ENCODE measurements around the gene CDH2.

DNA sequence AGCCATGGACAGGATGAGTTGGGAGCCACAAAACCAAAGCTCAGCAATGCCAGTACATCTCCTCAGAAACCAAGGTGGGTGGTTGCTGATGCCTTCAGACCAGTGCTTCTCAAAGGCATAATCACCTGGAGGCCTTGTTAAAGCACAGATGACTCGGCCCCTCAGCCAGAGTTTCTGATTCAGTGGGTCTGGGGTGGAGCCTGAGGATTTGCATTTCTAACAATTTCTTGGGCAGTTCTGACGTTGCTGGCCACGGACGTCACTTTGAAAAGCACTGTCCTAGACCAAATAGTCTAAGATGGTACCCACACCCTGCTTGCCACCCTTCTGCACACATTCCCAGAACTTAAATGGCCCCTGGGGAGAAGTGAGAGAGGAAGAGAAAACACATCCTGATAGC is 24.1 kb upstream of the CDH2 start:
- TF ChIP-seq, protein P1, sequence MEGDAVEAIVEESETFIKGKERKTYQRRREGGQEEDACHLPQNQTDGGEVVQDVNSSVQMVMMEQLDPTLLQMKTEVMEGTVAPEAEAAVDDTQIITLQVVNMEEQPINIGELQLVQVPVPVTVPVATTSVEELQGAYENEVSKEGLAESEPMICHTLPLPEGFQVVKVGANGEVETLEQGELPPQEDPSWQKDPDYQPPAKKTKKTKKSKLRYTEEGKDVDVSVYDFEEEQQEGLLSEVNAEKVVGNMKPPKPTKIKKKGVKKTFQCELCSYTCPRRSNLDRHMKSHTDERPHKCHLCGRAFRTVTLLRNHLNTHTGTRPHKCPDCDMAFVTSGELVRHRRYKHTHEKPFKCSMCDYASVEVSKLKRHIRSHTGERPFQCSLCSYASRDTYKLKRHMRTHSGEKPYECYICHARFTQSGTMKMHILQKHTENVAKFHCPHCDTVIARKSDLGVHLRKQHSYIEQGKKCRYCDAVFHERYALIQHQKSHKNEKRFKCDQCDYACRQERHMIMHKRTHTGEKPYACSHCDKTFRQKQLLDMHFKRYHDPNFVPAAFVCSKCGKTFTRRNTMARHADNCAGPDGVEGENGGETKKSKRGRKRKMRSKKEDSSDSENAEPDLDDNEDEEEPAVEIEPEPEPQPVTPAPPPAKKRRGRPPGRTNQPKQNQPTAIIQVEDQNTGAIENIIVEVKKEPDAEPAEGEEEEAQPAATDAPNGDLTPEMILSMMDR (IDR thresholded peaks at IDR 0.05; ENCODE audit: poor library complexity): no peak
- no peak for TF ChIP-seq EZH2 (IDR thresholded peaks at IDR 0.05; ENCODE audit: borderline replicate concordance)
